ENCODE measurements around the gene DOCK3.

- no peak for TF ChIP-seq RFX5 (IDR thresholded peaks at IDR 0.05)
- no peak for TF ChIP-seq CTCF (IDR thresholded peaks at IDR 0.05)
- no peak for TF ChIP-seq ATOH8 (CRISPR knock-in tag; IDR thresholded peaks at IDR 0.05; ENCODE audit: low read depth)
- no peak for TF ChIP-seq USF2 (IDR thresholded peaks at IDR 0.05)
- TF ChIP-seq CEBPB (IDR thresholded peaks at IDR 0.05): no peak
- TF ChIP-seq PHF8 (IDR thresholded peaks at IDR 0.05; ENCODE audit: borderline replicate concordance, low read depth): no peak
- no peak for TF ChIP-seq RAD21 (conservative IDR thresholded peaks at IDR 0.05 in 1 of 2, IDR thresholded peaks at IDR 0.05 in 1 of 2)
- no peak for TF ChIP-seq PBX3 (IDR thresholded peaks at IDR 0.05)
- no peak for TF ChIP-seq FOSL2 (IDR thresholded peaks at IDR 0.05)
- no peak for TF ChIP-seq FOSL2 (CRISPR knock-in tag; IDR thresholded peaks at IDR 0.05)
- TF ChIP-seq POLR2A (IDR thresholded peaks at IDR 0.05; ENCODE audit: low read length): no peak
Observed at GRCh38 chr3:50806031-50806430, 131.3 kb downstream of the DOCK3 start.

Data from A549 (cell line).